Measurements from ENCODE around the gene HLA-DOA.
A peak's percentile ranks its signal among the peaks of the same experiment; 100 is the strongest.

GRCh38 chr6:33018904-33019303 lies 9.5 kb upstream of the HLA-DOA start:
- TF ChIP-seq CTCF (IDR thresholded peaks at IDR 0.05) (no peak), POLR2A (IDR thresholded peaks at IDR 0.05) (peak in 1 of 2 donors; percentile 48)

All from adrenal gland (tissue), 5 donors.